ENCODE measurements around the gene EIF4A3. TPM values are rescaled to one million over a fixed set of nuclear protein-coding genes. Genes with fewer than 3 reads are reported as not detected.
A peak's percentile ranks its signal among the peaks of the same experiment; 100 is the strongest.

The EIF4A3 gene
- total RNA-seq, 1 experiment from 2014 or later = 169 TPM

GRCh38 chr17:80124351-80124981 lies 22.5 kb downstream of the EIF4A3 start:
- Histone ChIP-seq H3K27me3 (ENCODE audit: control insufficient read depth, insufficient read depth, low read length) (no peaks in the 10 kb centered on the region), H3K27ac (ENCODE audit: low read length) (no peak overlapping the region), H3K36me3 (ENCODE audit: control insufficient read depth, insufficient read depth, low read length) (no peaks in the 10 kb centered on the region), H3K4me3 (ENCODE audit: low read depth in 2 of 2, low read length in 2 of 2) (no peak overlapping the region), H3K9me3 (ENCODE audit: control insufficient read depth, insufficient read depth, low read depth, low read length) (no peaks in the 10 kb centered on the region), H3K4me1 (ENCODE audit: control insufficient read depth, insufficient read depth, low read length) (0 out of 2 replicates have a peak, but pooled peaks cover 3% of the 10 kb centered on the region)
- TF ChIP-seq CTCF (IDR thresholded peaks at IDR 0.05) = peak; percentile 34; the same call in 1 of the 2 replicates
- TF ChIP-seq REST (IDR thresholded peaks at IDR 0.05; ENCODE audit: insufficient read depth in 1 of 2, low read depth in 2 of 2, low read length in 1 of 2) = no peak
- no peak for TF ChIP-seq POLR2AphosphoS5 (IDR thresholded peaks at IDR 0.05; ENCODE audit: low read depth, low read length)
- in situ Hi-C loops (cut with HindIII; ENCODE audit: low pct_unique_long_range_greater_than_20kb, low sequenced_read_pairs) = no loop called here
- CTCF ChIA-PET = interaction anchor here (0.5 to 1.1 kb wide), 4 partner anchors 10 to 325 kb away, joined by 3 read pairs; partner anchors contain the start of gene GAA
- no TSS peak for BruUV-seq (replicated peaks)
- POLR2A ChIA-PET = interaction anchor here (0.5 kb wide), 1 partner anchor 868 kb away, joined by 3 read pairs; no protein-coding TSS in a partner anchor
- intact Hi-C loops (cut with micrococcal nuclease; ENCODE audit: unreplicated experiment) = no loop called here
- ATAC-seq (peak; percentile 84), DNase-seq (ENCODE audit: low read depth, low spot score) (no peak)

- no peak for DNase-seq (ENCODE audit: low read depth, low spot score)
- 0 out of 2 replicates have a peak, but pooled peaks cover 3% of the 10 kb centered on the region for H3K4me1 ChIP-seq (ENCODE audit: control insufficient read depth, insufficient read depth, low read length)
- H3K27me3 ChIP-seq (ENCODE audit: control insufficient read depth, insufficient read depth, low read length) = no peaks in the 10 kb centered on the region
- BruUV-seq (replicated peaks) = no TSS peak
- in situ Hi-C loops (cut with HindIII; ENCODE audit: low pct_unique_long_range_greater_than_20kb, low sequenced_read_pairs) = no loop called here
- ChIA-PET CTCF (interaction anchor here (1.1 kb wide), 1 partner anchor 23 kb away, joined by 3 read pairs; the partner anchor contains the start of gene GAA), POLR2A (no interaction called here)
- H3K36me3 ChIP-seq (ENCODE audit: control insufficient read depth, insufficient read depth, low read length) = no peaks in the 10 kb centered on the region
- H3K9me3 ChIP-seq (ENCODE audit: control insufficient read depth, insufficient read depth, low read depth, low read length) = no peaks in the 10 kb centered on the region
- TF ChIP-seq POLR2AphosphoS5 (IDR thresholded peaks at IDR 0.05; ENCODE audit: low read depth, low read length) = no peak
- TF ChIP-seq REST (IDR thresholded peaks at IDR 0.05; ENCODE audit: insufficient read depth in 1 of 2, low read depth in 2 of 2, low read length in 1 of 2) = no peak
- no peak for TF ChIP-seq SIN3A (IDR thresholded peaks at IDR 0.05; ENCODE audit: borderline replicate concordance, insufficient read depth, low read depth, low read length)
- TF ChIP-seq TCF7L2 (IDR thresholded peaks at IDR 0.05; ENCODE audit: low read depth, low read length) = no peak
- no peak for TF ChIP-seq CTCF (IDR thresholded peaks at IDR 0.05)
- intact Hi-C loops (cut with micrococcal nuclease; ENCODE audit: unreplicated experiment) = no loop called here
- H3K4me3 ChIP-seq (ENCODE audit: low read depth in 2 of 2, low read length in 2 of 2) = no peak overlapping the region
- ATAC-seq = no peak
- no peak overlapping the region for H3K27ac ChIP-seq (ENCODE audit: low read length)
These were observed 23.1 kb downstream of the EIF4A3 start for GRCh38 chr17:80123791-80124190.

Data from Panc1 (cell line).